Left lung (tissue), 10 donors: ENCODE results near the gene SUCNR1. TPM values are rescaled to one million over a fixed set of nuclear protein-coding genes. Genes with fewer than 3 reads are reported as not detected.

Experiments used
- ATAC-seq: fragments of 200-7000 bp; cut with Tn5 transposase; one replicate; pipeline ENCODE4 v1.9.1; 2020; ENCODE audit warnings: moderate library complexity
- DNase-seq, 4 donors: peaks; one replicate each; pipeline ENCODE4 v3.0.0-alpha.2; 2013 to 2020
- H3K27ac ChIP-seq, 2 donors: fragments of 200-600 bp; sonication (generic) in 1 of 2; one replicate each; pipeline versions ENCODE4 v1.5.0 to v1.8.0; 2020 to 2021
- H3K27me3 ChIP-seq, 2 donors: fragments of 200-600 bp; sonication (generic) in 1 of 2; one replicate each; pipeline versions ENCODE4 v1.5.0 to v1.8.0; 2020 to 2021
- H3K36me3 ChIP-seq, 2 donors: fragments of 200-600 bp; sonication (generic) in 1 of 2; one replicate each; pipeline versions ENCODE4 v1.5.0 to v1.8.0; 2020 to 2021
- H3K4me1 ChIP-seq, 2 donors: fragments of 200-600 bp; one replicate each; pipeline ENCODE4 v1.8.0; 2021
- H3K4me3 ChIP-seq, 2 donors: fragments of 200-600 bp; sonication (generic) in 1 of 2; one replicate each; pipeline versions ENCODE4 v1.5.0 to v1.8.0; 2020 to 2021; ENCODE audit warnings: mild to moderate bottlenecking in 1 of 2
- H3K9me3 ChIP-seq, 2 donors: fragments of 200-600 bp; sonication (generic) in 1 of 2; one replicate each; pipeline versions ENCODE4 v1.5.0 to v1.8.0; 2020 to 2021
- CTCF ChIP-seq, 2 donors: fragments of 200-600 bp; sonication (generic) in 1 of 2; IDR thresholded peaks; one replicate each; pipeline versions ENCODE4 v1.5.0 to v1.8.0; 2021; ENCODE audit warnings: antibody characterized with exemption in 2 of 2
- intact Hi-C, 2 donors: fragments of 100-400 bp; cut with DNase I; formaldehyde crosslinking; loops; one replicate each; pipeline versions ENCODE4 v1.11.2 to v1.14.2; 2022
- polyA plus RNA-seq, 6 donors: library from polyadenylated mRNA; unstranded; fragments of 120-200 nt; gene quantifications; one replicate each; pipeline ENCODE4 v1.2.1, GENCODE V29; 2013; ENCODE audit not compliant: insufficient read length in 6 of 6
- total RNA-seq, 2 donors: library from RNA; stranded (reverse); fragmentation: NEBNext Ultra II Directional; extraction: Animal tissue kit (Norgen Biotek cat#: 25700); gene quantifications; one replicate each; pipeline ENCODE4 v1.2.1, GENCODE V29; 2021
- donor health status: DM: no; HTN: yes; CAD: no.
- donor health status: DM: no; HTN: no; CAD: no.

SUCNR1 gene
- total and polyA plus RNA-seq, 8 donors: 0.04 to 4.8 (median 0.21) TPM

GRCh38 chr3:151859233-151859673, 14.2 kb upstream of the SUCNR1 start:
- DNase-seq (no peak), ATAC-seq (no peak)
- H3K9me3 ChIP-seq: no peaks in the 10 kb centered on the region
- no peak overlapping the region for H3K27ac ChIP-seq
- H3K27me3 ChIP-seq: no peaks in the 10 kb centered on the region
- no peak overlapping the region for H3K4me3 ChIP-seq
- TF ChIP-seq CTCF (IDR thresholded peaks at IDR 0.05): no peak
- intact Hi-C loops: no loop called here
- H3K4me1 ChIP-seq: peaks cover 0 to under 1% of the 10 kb centered on the region in 2 donors
- H3K36me3 ChIP-seq: no peaks in the 10 kb centered on the region

- H3K4me1 ChIP-seq: peaks cover 0 to 3% of the 10 kb centered on the region in 2 donors
- H3K36me3 ChIP-seq: no peaks in the 10 kb centered on the region
- intact Hi-C loops: no loop called here
- TF ChIP-seq CTCF (IDR thresholded peaks at IDR 0.05): no peak
- no peak overlapping the region for H3K27ac ChIP-seq
- ATAC-seq: no peak
- H3K4me3 ChIP-seq: no peak overlapping the region
- H3K9me3 ChIP-seq: no peaks in the 10 kb centered on the region
- DNase-seq: no peak
- no peaks in the 10 kb centered on the region for H3K27me3 ChIP-seq
These were observed 13.5 kb upstream of the SUCNR1 start for GRCh38 chr3:151859905-151860304.

- DNase-seq: no peak
- TF ChIP-seq CTCF (IDR thresholded peaks at IDR 0.05): no peak
- Histone ChIP-seq H3K27ac (no peak overlapping the region), H3K9me3 (no peaks in the 10 kb centered on the region), H3K4me3 (no peak overlapping the region), H3K27me3 (no peaks in the 10 kb centered on the region), H3K36me3 (no peaks in the 10 kb centered on the region), H3K4me1 (peaks cover 0 to 12% of the 10 kb centered on the region in 2 donors)
- intact Hi-C loops: no loop called here
- ATAC-seq: no peak
These were observed 9.8 kb upstream of the SUCNR1 start for GRCh38 chr3:151863611-151864010.

- intact Hi-C loops: no loop called here
- ATAC-seq: peak; percentile 62
- Histone ChIP-seq H3K9me3 (no peaks in the 10 kb centered on the region), H3K4me1 (peaks cover 0 to 12% of the 10 kb centered on the region in 2 donors), H3K27me3 (no peaks in the 10 kb centered on the region), H3K4me3 (no peak overlapping the region), H3K36me3 (no peaks in the 10 kb centered on the region), H3K27ac (no peak overlapping the region)
- peak in 1 of 4 donors; percentile 10 for DNase-seq
- TF ChIP-seq CTCF (IDR thresholded peaks at IDR 0.05): no peak
These were observed 8.9 kb upstream of the SUCNR1 start for GRCh38 chr3:151864423-151865101.

- DNase-seq: no peak
These were observed 6.6 kb upstream of the SUCNR1 start for GRCh38 chr3:151866711-151867410.

More at GRCh38 chr3:151866711-151867410, 6.6 kb upstream of the SUCNR1 start:
- no peak overlapping the region for H3K27ac ChIP-seq
- no peaks in the 10 kb centered on the region for H3K36me3 ChIP-seq
- H3K27me3 ChIP-seq: no peaks in the 10 kb centered on the region
- no peaks in the 10 kb centered on the region for H3K9me3 ChIP-seq
- ATAC-seq: no peak
- H3K4me3 ChIP-seq: no peak overlapping the region
- no peak for TF ChIP-seq CTCF (IDR thresholded peaks at IDR 0.05)
- peaks cover 0 to 23% of the 10 kb centered on the region in 2 donors for H3K4me1 ChIP-seq
- intact Hi-C loops: no loop called here
